ENCODE results near the gene AKT1.

Gene AKT1

DNA sequence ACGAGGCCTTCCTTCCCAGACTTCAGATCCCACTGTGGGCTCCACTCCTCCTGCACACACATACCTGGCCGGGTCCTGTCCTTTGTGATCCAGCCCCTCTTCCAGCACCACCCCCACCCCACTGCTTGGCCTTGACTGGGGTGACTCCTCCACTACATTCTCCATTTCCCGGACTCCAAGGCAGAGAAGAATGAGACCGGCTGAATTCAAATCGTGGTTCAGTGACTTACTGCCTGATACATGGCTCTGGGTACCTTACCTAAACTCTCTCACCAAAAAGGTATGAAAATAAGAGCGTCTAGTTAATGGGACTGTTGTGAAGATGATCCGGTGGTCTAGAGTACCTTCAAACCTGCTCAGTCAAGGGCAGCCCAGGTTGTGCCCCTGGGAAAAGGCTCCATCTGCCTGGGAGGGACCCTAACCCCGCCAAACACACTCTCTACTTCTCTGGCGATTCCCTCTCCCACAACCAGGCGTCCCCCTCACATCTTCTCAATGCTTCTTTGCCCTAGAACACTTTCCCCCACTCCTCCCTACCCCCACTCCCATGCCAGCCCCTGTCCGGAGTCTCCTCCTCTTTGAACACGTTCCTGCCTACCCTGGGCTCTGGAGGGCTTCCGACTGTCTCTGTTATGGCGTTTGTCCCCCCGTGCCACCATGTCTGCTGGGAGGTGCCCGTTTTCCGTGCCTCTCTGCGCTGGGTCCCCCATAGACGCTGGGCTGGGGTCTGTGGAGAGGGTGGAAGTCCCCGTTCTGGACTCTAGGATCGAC lies 3.9 kb upstream of the AKT1 start:
- DNase-seq (ENCODE audit: low read depth, low spot score) = no peak

DNA sequence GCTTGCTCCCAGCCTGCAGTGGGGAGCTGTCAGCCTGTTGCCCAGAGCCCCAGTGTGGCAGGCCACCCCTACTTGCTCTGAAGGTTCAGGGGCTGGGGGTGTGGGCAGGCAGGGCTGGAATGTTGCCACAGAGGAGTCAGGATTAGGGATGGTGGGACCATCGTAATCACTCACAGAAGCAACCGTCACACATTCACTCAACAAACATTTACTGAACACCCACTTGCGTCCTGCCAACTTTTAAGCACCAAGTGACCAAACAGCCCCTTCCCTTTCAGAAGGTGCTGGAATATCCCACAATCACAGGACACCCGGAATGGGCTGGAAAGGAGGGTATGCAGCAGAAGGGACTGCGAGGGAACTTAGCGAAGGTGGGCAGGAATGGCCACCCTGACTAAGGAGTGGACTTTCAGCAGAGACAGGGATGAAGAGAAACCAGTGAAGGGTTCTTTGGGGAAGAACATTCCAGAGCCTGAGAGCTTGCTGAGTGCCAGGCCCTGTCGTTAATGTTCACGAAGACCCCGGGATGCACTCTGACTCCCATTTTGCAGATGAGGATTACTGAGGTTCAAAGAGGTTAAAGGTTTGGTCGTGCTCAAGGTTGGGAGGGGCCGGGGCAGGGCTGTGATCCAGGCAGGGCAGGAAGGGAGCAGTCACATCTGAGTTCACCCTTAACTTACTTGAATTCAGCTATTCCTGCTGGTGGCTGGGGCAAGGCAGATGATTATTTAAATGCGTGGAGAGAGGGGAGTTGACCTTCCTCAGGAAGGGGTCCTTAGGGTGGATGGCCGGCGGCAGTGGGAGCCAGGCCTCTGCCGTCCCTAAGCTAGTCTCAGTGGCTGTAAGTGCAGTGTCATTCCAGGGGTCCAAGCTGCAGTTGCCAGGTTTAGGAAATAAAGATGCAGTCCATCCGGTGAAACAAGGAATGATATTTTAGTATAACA lies 3.0 kb upstream of the AKT1 start:
- no peak for DNase-seq (ENCODE audit: low read depth, low spot score)

DNA sequence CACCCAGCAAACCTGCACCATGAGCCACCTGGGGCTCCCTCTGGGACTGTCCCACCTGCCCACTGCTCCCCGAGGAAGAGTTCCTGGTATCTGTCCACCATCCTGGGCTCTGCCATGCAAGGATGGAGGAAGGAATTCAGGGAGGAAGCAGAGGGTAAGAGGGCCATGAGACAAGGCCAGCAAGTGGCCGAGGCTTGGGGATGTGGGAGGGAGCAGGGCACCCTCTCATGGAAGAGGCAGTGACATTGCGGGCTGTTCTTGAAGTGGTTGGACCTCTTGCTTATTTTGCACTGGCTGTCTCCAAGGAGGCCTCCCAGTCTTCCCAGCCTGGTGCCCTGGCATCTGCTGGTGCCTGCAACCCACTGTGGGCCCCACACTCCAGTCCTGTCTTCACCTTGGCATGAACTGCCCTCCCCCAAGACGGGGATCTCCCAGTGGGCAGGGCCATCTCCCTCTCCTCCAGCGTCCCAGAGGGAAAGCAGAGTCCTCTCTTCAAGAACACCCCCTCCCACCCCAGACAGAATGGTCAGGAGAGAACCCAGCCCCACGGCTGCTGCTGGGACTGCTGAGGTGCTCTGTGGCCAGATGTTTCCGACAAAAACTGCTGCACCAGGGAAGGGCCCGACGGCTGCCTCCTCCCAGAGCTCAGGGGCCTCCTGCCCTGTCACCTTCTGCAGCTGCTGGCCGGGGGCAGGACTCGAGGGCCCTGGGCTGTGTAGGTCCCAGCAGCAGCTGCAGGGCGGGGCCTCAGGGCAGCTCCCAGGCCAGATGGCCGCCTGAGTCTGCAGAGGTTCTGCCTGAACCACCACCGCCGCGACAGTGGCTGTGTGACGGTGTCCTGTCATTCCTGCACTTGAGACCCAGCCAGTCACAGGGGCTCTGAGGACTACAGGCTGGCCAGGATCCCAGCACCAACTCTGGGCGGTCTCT lies 1.8 kb upstream of the AKT1 start:
- DNase-seq (ENCODE audit: low read depth, low spot score) = no peak

DNA sequence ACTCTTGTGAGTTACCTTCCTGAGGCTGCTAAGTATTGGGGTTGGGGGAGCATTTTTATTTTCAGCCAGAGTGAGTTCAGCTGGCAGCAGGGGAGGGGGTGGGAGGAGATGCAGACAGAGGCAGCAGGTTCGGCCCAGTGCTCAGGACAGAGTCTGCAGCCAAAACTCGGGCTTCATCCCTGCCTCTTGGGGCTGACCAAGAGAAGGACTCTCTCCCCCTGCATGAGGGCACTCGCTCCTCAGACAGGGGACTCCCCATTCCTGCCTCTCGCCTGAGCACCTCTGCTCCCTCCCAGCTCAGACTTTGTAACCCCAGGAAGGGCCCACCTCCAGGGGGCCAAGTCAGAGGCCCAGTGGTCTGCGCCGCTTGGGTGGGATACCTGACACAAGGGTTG lies 1.1 kb upstream of the AKT1 start:
- DNase-seq (ENCODE audit: low read depth, low spot score) = no peak

DNA sequence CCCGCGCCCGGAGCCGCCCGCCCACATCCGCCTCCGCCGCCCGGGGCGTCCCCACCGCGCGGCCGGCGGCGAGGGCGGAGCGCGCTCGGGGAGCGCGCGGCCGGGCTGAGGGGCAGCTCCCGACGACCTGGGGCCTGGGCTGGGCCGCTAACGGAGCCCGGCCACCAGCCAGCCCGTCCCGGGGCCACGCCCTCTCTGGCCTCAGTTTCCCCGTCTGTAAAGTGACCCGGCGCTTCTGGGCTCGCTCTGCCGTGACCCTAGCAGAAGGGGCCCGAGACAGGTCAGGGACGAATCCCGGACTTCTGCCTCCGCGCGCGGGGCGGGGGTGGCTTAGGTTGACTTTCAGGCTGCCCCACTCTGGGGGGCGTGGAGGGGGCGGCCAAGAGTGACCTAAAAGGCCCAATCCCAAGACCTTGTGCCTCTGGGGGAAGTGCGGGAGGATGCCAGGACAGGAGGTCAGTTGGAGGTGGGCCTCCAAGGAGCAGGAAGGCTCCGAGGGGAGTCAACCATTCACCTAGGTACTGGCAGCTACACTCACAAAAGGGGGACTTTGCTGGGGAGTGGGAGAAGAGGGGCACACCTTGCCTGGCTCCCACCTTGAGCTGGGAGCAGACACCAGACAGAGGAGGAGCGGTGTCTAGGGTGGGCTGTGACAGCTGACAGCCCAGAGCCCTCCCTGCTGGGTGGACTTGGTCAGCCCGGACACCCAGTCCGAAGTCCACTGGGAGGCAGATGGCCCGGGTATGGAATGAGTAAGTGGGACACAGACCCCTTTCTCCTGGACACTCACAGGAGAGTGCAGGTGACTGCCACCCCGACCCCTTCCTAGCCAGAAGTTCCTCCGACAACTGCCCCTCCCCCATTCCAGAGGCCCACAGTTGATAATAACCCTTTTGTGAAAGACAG lies 486 bp upstream of the AKT1 start:
- no peak for DNase-seq (ENCODE audit: low read depth, low spot score)

DNA sequence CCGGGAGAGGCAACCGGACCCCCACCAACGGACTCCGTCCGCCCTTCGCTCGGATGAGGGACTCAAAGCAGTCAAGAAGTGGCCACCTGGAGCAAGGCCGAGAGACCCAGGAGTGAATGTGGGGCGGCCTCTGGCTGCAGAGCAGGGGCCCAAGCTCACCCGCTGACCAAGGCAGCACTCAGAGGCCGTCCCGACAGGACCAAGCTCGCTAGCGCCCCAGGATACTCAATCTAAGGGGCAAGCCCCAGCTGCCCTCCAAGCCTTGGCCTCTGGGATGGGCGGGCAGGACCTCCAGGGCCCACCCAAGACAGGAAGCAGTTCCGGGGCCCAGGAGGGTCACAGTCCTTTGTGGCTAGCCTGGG lies 936 bp downstream of the AKT1 start:
- DNase-seq (ENCODE audit: low read depth, low spot score) = no peak

DNA sequence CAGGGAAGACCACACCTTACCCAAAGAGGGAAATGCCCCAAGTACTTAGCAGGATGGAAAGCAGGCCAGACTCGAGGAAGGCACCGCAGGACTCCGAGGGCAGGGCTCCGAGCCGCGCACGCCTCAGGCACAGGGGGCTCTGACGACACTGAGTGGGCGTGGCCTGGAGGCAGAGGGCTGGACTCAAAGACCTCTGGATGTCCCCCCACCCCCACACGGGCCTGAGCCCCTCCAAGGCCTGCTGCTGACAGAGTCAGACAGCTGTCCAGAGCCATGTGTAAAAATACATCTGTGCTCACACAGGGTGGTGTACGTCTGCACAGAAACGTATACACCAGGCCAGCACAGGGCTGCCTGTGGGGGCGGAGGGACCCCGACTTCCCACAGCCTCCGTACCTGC lies 1.4 kb downstream of the AKT1 start:
- DNase-seq (ENCODE audit: low read depth, low spot score) = no peak

DNA sequence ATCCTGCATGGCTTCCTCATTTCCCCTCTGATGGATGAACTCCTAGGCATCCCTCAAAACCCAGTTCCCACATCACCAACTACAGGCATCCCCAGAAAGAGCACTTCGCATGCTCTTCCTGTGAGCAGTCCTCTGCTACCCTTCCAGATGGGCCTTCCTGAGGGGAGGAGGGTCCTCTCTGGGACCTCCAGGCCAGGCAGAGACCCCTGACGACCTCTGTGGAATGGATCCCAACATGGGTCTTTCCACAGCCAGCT lies 1.9 kb downstream of the AKT1 start:
- no peak for DNase-seq (ENCODE audit: low read depth, low spot score)

DNA sequence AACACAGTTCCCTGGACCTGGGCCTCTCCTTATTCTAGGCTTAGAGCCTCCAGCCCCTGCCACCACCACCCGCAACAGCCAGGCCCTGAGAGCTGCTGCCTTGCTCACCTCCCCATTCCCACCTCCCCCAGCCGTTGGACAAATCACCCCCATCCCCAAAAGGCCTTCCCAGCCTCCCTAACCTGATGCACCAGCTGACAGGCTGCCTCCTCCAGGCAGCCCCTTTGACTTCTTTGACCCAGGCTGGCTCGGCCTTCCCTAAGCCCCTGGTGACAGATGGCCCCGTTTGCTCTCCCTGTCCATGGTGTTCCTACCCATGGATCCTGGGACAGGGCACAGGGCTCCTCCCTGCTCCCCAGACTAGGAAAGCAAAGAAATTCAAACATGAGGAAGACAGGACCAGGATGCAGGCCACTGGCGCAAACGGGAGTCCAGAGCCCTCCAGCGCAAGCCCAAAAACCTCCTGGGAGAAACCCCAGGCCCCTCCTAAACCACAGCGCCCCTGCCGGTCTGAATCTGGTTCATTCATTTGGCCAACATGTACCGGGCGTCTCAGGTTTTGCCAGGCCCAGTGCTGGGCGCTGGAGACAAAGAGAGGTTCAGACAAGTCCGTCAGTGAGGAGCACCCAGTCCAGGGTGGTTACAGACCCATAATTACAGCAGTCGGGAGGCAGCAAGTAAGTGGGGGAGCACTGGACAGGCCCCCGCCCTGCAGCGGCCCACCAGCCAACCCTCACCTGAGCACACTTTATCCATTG lies 2.4 kb downstream of the AKT1 start:
- no peak for DNase-seq (ENCODE audit: low read depth, low spot score)

DNA sequence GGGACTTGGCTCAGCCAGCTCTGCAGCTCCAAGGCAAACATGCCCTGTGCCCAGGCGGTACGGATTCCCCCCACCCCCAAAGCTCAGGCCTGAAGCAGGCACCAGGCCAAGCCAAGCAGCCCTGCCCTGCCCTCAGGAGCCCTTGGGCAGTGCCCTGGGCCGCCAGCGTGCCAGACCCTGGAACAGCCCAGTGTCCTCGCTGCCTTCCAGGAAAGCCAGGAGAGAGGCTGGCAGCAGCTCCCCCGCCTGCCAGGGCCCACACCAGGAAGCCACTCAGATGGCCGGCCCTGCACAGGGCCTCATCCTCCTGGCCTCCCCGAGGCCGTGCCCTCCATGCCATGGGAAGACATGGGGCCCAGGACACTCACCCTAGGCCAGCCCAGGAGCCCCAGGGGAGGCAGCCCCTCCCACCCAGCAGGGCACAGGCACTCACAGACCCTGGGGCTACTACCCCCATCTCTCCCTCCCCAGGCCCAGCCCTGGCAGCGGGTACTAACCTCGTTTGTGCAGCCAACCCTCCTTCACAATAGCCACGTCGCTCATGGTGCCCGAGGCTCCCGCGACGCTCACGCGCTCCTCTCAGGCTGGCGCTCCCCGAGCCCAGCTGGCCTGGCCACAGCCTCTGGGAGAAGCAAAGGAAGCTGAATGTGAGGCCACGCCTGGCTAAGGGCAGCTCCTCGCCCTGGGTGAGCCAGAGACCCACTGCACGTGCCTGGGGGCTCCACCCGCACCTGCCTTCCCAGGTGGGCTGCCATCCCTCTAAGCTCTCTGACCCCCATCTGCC lies 3.3 kb downstream of the AKT1 start:
- DNase-seq (ENCODE audit: low read depth, low spot score) = no peak

DNA sequence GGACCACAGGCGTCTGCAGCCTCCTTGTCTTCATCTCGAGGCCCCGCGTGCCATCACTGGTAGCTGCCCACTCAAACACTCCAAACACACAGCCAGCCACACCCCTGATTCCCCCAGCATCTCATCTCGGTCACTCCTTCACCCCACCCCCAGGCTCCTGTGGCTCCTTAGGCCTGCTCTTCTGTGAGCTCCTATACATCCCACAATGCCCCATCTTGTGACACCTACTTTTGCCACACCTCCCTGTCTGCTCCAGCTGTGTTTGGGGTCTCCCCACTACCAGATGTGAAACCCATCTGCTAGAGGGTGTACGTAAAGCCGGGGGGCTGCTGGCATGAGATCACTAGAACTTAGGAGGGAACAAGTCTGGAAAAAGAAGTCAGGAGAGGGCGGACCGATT lies 4.1 kb downstream of the AKT1 start:
- no peak for DNase-seq (ENCODE audit: low read depth, low spot score)

DNA sequence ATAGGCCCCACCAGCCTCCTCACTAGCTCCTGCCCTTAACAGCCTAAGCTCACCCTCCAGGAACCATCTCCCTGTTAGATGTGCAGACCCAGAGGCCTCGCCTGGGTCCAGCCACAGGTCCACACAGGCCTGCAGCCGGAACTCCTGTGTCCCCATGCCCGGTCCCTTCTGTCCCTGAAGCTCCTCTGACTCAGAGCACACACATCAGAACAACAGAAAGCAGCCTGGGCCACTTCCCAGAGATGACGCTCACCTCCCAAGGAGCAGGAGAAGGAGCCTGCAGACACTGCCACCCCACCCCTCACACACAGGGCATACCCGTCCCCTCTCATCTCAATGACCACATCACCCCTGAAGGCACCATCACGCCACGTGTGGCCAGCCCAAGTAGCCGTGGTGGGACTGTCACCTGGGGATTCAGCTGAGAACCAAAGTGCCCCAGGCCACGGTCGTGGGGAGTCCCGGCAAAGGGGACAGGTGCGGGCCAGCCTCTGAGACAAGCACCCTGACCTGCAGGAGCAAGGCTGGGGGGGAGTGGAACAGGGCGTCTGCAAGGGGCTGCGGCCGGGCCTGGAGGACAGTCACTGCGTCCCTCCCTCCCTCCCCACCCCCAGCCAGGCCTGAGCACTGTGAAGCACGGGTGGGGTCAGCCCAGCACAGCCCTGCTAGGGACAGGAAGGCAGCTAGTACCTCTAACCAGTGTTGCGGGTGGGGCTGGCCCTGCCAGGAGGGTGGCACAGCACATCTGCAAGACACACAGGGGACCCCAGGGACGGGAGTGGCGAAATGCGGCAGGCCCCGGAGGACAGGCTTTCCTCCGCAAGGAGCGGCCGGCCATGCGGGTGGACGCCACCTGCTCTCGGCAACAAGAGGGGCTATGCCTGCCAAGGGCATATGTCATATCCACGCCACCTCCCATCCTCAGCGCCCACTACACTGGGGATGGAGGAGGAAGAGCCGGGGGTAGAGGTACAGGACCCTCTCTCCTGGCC lies 5.5 kb downstream of the AKT1 start:
- DNase-seq (ENCODE audit: low read depth, low spot score) = no peak

DNA sequence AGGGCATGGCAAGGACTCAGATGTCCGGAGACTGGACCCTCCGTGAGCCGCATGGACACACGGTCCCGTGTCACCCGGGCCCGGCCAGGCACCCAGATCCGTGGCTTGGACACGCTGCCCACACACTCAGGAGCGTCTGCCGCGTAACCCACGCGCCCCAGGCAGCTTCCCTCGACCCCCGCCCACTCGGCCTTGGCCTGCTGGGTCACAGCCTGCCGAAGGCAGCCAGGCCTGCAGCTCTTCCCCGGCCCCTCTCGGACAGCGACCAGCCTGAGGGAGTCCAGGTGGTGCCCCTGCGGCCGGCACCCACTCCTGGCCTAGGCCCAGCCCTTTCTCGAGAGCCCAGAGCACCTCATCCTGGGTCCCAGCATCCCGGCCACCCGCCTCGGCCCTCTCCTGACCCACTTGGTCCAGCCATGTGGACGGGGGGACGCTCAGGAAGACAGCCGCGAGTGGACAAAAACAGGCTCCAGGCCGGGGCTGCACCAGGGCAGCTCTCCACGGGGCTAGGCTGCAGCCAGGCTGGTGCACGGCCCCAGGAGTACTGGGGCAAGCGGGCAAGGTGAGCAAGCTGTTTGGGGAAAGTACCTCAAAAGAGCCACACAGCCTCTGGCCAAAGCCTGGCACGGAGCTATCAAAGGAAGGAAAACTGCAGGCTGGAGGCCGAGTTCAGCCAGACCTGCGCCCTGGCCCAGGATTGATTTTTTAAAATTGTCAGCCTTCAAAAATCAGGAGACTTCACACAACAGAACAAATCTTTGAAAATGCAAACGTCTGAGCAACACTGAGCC lies 6.5 kb downstream of the AKT1 start:
- DNase-seq (ENCODE audit: low read depth, low spot score) = no peak

DNA sequence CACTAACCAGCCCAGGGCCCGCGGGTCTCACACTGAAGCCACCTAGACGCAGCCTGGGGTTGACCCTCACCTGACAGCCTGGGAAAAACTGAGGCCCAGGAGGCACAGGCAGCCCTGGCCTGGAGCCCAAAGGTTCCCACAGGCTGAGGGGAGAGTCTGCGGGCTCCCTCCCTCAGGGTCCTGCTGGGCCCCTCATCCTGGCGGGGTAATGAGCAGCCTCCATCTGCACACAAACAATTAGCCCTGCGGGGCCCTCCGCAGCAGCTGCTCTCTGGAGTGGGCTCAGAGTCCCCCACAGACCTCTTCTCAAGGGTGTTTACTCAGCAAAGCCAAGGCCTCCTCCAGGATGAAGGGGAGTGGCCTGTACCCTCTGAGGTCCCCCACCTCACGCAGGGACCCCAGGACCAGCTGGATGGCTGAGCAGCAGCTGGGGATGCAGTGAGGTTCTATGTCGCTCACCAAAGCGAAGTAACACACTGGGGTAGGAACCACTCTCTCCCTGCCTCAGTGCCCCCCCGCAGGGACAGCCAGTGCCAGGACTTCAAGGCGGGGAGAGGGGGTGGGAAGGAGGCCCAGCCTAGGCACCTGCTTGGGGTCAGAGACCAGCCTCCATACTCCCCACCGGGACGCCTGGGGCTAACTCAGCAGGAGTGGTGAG lies 7.3 kb downstream of the AKT1 start:
- no peak for DNase-seq (ENCODE audit: low read depth, low spot score)

DNA sequence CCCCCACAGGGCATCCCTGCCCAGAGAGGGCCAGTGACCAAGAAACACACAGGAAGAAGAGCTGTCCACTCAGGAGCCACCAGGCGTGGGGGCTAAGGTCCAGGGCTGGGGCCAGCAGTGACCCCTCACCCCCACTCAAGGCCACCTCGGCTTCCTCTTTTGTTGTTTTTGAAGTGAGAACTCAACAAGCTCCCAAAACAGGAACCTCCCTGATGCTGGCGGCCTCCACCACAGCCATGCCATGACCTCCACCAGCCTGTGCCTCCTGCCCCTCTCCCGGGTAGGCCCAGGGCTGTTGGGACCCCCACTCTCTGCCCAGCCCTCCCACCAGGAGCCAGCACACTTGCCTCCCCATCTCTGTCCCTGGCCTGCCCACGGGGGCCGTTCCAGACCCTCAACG lies 7.8 kb downstream of the AKT1 start:
- no peak for DNase-seq (ENCODE audit: low read depth, low spot score)

DNA sequence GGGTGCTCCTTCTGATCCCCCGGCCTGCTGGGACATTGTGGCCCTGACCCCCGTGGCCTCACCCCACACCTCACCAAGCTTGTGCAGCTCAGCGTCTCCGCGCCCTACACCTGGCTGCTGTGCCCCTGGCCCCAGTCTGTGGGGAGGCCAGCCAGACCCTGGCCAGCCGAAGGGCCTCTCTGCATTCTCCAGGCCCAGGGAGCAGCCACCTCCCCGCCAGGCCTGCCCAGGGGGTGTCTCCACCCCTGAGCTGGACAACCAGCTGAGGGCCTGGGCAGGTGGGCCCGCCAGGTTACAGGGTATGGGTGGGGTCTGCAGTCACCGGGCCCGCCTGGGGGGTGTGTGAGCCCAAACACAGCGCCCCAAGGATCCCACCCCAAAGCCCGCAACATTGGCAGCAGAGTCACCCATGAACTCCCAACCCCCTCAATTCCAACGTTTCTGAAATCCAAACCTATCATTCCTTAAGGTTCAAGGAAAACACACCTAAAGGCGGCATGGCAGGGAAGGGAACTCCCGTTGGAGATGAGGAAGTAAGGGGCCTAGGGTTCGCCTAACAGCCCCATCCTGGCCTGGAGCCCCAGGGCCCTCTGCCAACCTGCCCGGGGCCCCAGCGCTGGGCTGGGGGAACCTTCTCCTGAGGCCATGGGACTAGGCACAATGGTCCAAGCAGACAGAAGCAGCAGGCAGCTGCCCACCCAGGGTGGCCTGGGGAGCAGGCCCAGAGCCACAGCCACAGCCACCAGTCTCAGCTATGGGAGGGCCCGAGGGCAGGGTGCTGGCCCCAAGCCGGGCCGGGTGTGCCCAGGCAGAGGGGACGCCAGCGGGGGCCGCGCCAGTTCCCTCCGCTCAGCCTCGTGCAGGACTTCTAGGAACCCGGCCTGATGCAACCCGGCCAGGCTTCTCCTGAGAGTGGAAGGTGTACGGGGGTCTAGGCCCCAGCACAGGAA lies 8.5 kb downstream of the AKT1 start:
- no peak for DNase-seq (ENCODE audit: low read depth, low spot score)

All from activated CD4-positive, CD25-positive, alpha-beta regulatory T cell treated with anti-CD3 and anti-CD28 coated beads, Interleukin-2, amount 50 U/mL, for 16 hours (primary cell).